Coronary artery (tissue), 2 donors: Measurements from ENCODE around the gene PRSS21.
A peak's percentile ranks its signal among the peaks of the same experiment; 100 is the strongest.

ENCODE experiments used
- DNase-seq: peaks from one replicate; pipeline ENCODE4 v3.0.0-alpha.2; 2017; ENCODE audit warnings: low spot score
- H3K27ac ChIP-seq, 2 donors: fragments of 200-600 bp; sonication (generic); one replicate each; pipeline ENCODE4 v1.5.1; 2016 to 2019
- H3K4me3 ChIP-seq: fragments of 200-600 bp; sonication (generic); 2 replicates; pipeline ENCODE4 v1.5.1; 2016; ENCODE audit warnings: mild to moderate bottlenecking, moderate library complexity
- TF ChIP-seq, protein P1 (sequence below): fragments of 200-600 bp; sonication (generic); IDR thresholded peaks from one replicate; pipeline ENCODE4 v1.5.1; 2019; ENCODE audit warnings: antibody characterized with exemption

The PRSS21 gene

GRCh38 chr16:2782583-2783351 is 34.3 kb upstream of the PRSS21 start:
- no peak for DNase-seq
- Histone ChIP-seq H3K27ac (no peak overlapping the region), H3K4me3 (no peak overlapping the region)
- TF ChIP-seq, protein P1, sequence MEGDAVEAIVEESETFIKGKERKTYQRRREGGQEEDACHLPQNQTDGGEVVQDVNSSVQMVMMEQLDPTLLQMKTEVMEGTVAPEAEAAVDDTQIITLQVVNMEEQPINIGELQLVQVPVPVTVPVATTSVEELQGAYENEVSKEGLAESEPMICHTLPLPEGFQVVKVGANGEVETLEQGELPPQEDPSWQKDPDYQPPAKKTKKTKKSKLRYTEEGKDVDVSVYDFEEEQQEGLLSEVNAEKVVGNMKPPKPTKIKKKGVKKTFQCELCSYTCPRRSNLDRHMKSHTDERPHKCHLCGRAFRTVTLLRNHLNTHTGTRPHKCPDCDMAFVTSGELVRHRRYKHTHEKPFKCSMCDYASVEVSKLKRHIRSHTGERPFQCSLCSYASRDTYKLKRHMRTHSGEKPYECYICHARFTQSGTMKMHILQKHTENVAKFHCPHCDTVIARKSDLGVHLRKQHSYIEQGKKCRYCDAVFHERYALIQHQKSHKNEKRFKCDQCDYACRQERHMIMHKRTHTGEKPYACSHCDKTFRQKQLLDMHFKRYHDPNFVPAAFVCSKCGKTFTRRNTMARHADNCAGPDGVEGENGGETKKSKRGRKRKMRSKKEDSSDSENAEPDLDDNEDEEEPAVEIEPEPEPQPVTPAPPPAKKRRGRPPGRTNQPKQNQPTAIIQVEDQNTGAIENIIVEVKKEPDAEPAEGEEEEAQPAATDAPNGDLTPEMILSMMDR: no peak

- TF ChIP-seq, protein P1: no peak
- H3K27ac ChIP-seq: no peak overlapping the region
- no peak overlapping the region for H3K4me3 ChIP-seq
- no peak for DNase-seq
These were observed 33.3 kb upstream of the PRSS21 start for GRCh38 chr16:2783581-2784357.

- Histone ChIP-seq H3K4me3 (peak overlapping the region; percentile 66), H3K27ac (no peak overlapping the region)
- DNase-seq: peak; percentile 62
- TF ChIP-seq, protein P1: no peak
These were observed 32.5 kb upstream of the PRSS21 start for GRCh38 chr16:2784358-2785100.

GRCh38 chr16:2785101-2785991 is 31.7 kb upstream of the PRSS21 start:
- TF ChIP-seq, protein P1: no peak
- Histone ChIP-seq H3K27ac (no peak overlapping the region), H3K4me3 (peak overlapping the region; percentile 66)
- DNase-seq: peak; percentile 59

DNA sequence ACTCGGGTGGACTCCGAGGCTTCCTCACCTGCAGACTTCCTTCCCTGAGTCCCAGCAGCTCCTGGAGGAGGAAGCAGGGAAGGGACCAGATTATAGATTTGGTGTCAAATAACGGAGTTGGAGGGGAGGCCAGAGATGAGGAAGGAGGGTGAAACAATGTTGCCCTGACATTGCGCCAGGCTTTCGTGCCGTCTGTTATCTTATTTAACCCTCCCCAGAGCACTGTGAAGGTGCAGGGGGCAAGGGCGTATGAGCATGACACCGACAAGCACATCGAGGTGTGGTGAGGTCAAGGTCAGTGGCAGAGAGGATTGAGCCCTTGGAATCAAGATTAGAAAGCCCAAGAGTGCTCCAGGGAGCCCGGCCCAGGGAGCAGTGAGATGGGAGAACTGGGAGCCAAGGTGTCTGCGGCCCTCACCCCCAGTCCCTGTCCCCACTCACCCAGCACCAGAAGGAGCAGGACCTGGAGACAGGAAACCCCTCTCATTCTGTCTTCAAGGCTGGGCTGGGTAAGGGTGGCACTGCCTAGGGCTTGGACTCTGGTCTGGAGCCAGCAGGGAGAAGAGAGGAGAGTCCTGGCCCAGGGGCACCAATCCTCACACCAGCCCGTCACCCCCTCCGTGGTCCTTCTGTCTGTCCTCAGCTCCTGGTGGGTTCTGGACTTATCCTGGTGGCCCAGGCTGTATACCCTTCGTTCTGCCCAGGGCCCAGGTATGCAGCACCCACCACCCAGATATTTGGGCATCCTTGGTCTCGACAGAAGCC is 30.8 kb upstream of the PRSS21 start:
- TF ChIP-seq, protein P1: no peak
- no peak overlapping the region for H3K27ac ChIP-seq
- DNase-seq: no peak
- H3K4me3 ChIP-seq: no peak overlapping the region

DNA sequence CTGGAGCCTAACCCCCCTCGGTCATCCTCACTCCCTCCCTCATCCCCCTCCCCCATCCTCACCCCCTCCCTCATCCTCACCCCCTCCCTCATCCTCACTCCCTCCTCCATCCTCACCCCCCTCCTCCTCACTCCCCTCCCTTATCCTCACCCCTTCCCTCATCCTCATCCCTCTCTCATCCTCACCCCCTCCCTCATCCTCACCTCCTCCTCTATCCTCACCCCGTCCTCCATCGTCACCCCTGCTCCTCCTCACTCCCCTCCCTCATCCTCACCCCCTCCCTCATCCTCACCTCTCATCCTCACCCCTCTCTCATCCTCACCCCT is 30.2 kb upstream of the PRSS21 start:
- no peak for DNase-seq
- TF ChIP-seq, protein P1: no peak
- no peak overlapping the region for H3K27ac ChIP-seq
- H3K4me3 ChIP-seq: no peak overlapping the region
